Fibroblast of skin of right quadriceps (primary cell): ENCODE measurements around the gene NCK1.
"Not testable (repeated sequence)": the region's sequence is repeated elsewhere in the genome, so short reads cannot be mapped to it uniquely, and the experiment has no call there.

Source experiments
- DNase-seq: peaks from one replicate; pipeline ENCODE4 v3.0.0-alpha.2; 2013

The NCK1 gene

DNA sequence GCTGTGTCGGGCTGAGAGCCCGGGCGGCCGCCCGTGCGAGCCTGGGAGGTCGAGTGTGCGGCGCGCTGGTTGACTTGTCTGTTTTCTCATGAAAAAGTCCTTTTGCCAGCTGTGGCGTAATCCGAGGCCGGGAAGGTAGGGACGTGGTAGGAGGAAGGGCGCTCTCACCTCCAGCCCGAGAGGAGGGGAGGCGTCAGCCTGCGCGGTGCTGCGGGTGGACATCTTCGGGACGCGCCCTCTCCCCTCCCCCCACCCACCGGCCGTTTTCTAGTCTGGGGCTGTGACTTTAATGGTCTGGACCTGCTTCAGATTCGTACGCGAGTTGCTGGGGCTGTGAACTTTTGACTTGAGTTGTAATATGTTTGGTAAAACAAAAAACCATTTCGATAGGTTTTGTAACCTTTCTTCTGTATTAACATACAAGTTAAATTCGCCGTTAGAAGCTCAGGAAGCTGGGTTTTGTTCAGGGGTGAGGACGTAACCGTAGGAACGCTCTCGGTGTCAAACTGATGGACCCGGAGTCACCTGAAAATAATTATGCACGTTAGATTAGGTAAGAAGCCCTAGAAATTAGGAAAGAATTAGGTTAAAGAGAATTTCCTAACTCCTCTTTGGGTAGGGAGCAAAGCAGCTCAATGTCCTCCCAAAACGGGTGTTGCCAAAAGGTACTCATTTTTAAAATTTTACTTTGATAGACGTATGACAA, 762 bp downstream of the NCK1 start:
- peak; percentile 58 for DNase-seq

DNA sequence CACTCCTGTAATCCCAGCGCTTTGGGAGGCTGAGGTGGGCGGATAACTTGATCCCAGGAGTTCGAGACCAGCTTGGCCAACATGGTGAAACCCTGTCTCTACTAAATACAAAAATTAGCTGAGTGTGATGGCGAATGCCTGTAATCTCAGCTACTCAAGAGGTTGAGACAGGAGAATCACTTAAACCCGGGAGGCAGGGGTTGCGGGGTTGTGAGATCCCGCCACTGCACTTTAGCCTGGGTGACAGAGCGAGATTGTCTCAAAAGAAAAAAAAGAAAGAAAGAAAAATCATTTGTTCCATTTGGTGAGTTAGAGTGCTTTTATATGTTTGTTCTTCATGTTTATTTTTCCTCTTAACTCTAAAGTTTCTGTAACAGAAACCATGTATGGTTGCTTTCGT, 7.3 kb downstream of the NCK1 start:
- DNase-seq: no peak

DNA sequence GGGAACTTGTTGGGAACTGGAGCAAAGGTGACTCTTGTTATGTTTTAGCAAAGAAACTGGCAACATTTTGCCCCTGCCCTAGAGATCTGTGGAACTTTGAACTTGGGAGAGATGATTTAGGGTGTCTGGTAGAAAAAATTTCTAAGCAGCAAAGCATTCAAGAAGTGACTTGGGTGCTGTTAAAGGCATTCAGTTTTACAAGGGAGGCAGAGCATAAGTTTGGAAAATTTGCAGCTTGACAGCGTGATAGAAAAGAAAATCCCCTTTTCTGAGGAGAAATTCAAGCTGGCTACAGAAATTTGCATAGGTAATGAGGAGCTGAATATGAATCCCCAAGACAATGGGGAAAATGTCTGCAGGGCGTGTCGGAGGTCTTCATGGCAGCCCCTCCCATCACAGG, 10.2 kb downstream of the NCK1 start:
- not testable (repeated sequence) for DNase-seq

DNA sequence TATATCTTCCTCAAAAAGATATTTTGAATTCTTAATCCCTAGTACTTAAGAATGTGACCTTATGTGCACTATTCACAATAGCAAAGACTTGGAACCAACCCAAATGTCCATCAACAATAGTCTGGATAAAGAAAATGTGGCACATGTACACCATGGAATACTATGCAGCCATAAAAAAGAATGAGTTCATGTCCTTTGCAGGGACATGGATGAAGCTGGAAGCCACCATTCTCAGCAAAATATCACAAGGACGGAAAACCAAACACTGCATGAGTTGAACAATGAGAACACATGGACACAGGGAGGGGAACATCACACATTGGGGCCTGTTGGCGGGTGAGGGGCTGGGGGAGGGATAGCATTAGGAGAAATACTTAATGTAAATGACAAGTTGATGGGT, 17.5 kb downstream of the NCK1 start:
- not testable (repeated sequence) for DNase-seq

DNA sequence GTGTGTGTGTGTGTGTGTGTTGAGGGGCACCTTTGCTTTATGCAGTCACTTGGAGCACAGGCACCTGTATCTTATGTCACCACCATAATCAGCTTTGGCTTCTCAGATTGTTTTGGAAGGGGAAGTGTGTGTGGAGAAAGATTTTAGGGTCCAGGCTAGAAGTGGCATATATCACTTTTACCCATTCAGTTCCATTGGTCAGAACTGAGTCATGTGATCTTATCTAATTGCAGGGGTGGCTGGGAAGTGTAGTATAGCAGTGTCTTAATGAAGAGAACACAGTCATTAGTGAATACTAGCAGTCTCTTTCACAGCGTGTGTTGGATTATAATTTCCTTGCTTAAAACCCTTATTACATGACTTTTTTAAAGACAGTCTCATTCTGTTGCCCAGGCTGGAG, 20.6 kb downstream of the NCK1 start:
- no peak for DNase-seq

DNA sequence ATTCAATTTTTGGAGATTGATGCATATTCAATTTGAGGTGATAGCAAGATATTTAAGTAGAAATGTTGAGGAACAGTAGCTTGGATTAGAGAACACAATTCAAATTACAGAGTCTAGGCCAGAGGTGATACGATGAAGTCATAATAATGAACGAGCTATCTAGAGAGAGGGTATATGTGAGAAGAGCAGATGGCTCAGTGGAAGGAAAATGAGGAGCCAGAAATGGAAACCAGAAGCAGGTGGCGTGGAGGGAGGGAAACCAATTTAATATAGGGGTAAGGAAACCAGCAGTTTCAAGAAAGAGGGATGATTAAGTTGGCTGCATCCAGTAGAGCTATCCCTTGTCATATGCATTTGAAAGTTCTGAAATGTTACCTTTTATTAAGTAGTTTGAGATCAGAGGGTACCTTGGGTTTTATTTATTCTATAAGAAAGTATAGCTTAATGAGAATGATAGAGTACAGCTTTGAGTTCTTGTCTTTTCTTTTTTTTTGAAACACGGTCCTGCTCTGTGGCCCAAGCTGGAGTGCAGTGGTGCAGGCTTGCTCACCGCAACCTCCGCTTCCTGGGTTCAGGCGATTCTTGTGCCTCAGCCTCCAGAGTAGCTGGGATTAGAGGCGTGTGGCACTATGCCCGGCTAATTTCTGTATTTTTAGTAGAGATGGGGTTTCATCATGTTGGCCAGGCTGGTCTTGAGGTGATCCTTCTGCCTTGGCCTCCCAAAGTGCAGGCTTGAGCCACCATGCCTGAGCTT, 22.1 kb downstream of the NCK1 start:
- DNase-seq: no peak

DNA sequence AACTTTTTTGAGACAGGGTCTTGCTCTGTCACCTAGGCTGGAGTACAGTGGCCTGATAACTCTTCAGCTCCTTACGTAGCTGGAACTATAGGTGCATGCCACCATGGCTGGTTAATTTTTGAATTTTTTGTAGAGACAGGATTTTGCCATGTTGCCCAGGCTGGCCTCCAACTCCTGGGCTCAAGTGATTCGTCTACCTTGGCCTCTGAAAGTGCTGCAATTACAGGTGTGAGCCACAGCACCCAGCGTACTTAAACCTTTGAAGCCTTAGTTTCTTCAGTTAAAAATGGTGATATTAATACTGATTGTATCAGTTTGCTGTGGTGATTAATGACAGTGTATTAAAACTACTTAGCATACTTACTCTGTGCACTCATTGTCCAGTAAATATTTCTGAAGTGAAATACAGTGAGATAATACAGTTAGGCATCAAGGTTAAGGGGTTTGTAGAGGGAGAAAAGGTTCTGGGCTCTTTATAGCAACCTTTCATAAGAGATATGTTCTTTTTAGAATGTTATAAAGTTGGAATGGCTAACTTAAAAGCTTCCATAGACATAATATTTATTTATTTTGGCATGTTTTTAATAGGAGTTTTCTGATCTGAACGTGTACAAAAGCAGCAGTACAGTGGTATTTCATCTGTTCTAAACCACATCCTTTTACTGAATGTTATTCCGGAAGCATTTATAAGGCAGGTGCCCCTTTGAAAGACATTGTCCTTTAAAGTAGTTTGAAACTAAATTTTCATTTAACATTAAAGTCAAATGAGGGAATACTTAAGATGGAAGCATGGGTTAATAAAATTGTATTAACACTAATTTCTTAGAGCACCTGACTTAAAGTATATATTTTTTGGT, 23.6 kb downstream of the NCK1 start:
- no peak for DNase-seq

DNA sequence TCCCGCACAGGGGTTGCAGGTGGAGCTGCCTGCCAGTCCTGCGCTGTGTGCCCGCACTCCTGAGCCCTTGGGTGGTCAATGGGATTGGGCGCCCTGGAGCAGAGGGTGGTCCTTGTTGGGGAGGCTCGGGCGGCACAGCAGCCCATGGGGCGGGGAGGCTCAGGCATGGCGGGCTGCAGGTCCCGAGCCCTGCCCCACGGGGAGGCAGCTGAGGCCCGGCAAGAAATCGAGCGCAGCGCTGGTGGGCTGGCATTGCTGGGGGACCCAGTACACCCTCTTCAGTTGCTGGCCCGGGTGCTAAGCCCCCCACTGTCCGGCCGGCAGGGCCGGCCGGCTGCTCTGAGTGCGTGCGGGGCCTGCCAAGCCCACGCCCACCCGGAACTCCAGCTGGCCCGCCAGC, 27.9 kb downstream of the NCK1 start:
- no peak for DNase-seq

DNA sequence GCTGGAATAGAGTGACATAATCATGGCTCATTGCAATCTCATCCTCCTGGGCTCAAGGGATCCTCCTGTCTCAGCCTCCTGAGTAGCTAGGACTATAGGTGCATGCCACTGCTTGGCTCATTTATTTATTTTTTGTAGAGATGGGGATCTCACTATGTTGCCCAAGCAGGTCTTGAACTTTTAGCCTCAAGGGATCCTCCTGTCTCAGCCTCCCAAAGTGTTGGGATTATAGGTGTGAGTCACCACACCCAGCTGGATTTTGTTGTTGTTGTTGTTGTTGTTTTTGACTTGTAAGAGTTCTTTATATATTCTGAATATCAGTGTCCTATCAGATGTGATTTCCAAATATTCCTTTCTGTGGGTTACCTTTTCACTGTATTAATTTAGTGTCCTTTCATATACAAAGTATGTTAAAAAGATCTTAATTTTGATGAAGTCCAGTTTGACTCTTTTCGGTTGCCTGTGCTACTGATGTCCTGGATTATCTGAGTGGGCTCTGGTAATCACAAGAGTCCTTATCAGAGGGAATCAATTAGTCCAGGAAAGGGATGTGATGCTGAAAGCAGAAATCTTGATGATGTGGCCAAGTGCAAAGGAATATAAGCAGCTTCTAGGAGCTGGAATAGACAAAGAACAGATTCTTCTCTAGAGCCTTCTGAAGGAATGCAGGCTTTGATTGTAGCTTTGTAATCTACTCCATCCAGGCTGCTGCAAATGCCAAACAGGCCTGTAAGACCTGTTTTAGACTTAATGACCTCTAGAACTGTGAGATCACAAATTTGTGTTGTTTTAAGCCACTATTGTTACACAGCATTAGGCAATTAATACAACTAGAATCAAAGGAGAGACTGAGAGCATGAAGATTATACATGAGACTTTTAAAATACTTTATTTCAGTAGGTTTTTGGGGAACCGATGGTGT, 30.2 kb downstream of the NCK1 start:
- no peak for DNase-seq

DNA sequence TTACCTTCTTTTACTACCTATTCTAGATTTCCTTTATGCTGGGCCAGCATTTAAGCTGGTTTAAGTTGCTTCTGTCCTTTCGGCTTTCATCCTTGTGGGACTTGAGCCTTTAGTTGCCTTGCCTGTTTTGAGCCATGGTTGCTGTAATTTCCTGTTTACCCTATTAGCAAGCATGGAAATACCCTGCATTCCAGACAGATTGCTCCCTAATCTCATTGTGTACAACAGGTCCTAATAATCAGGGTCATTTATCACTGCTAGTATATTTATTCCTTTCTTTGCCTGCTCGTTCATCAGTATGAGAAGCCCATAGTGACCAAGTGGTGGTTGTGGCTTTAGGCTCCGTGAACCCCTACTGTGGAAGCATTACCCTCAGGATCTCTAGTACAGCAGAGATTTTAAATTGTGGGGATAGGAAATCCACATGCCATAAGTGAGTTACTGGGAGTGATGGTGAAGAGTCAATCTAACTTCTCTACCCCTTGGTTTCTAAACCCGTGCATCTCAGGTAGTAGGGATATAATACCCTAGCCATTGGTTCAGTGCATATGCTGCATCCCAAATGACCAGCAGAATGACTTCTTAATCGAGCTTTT, 31.9 kb downstream of the NCK1 start:
- peak; percentile 71 for DNase-seq

DNA sequence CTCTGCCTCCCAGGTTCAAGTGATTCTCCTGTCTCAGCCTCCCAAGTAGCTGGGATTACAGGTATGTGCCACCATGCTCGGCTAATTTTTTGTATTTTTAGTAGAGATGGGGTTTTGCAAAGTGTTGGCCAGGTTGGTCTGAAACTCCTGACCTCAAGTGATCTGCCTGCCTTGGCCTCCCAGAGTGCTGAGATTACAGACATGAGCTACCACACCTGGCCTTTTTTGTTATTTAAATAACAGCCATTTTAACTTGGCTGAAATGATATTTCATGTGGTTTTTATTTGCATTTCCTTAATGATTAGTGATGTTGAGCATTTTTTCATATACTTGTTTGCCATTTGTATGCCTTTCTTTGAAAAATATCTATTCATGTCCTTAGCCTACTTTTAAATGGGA, 35.2 kb downstream of the NCK1 start:
- DNase-seq: not testable (repeated sequence)

DNA sequence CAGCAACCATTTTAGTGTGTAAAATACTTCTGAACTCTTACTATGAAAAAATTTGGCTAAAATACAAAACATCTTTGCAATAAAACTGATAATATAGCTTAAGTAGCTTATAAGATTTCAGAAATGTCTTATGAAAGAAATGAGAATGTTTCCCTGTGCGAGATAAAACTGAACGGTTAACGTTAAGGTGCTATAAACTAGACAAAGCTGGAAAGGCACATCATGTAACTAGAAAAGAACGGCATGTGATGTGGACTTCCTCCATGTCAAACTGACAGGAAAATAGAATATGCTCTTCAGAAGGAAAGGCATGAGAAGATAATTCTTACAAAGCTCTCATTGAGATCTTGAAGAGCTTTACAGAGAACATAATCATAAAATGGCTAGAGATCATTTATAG, 36.5 kb downstream of the NCK1 start:
- no peak for DNase-seq

DNA sequence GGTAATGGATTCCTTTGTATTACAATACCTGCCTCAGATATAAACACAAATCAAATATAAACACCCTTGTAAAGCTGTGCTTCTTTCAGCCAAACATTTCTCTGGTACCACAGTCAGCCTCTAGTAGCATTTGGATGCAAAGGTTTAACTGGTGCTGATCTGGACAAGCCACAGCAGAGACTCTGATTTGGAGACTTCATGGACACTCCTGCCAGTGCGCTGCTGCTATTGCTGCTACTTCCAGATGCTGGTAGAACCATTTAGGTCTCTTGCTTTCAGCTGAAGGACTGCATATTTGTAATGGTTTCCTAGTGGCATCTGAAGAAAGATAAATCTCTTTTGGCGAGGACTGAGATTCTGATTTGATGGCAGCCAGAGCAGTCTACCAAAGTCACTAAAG, 36.9 kb downstream of the NCK1 start:
- no peak for DNase-seq

DNA sequence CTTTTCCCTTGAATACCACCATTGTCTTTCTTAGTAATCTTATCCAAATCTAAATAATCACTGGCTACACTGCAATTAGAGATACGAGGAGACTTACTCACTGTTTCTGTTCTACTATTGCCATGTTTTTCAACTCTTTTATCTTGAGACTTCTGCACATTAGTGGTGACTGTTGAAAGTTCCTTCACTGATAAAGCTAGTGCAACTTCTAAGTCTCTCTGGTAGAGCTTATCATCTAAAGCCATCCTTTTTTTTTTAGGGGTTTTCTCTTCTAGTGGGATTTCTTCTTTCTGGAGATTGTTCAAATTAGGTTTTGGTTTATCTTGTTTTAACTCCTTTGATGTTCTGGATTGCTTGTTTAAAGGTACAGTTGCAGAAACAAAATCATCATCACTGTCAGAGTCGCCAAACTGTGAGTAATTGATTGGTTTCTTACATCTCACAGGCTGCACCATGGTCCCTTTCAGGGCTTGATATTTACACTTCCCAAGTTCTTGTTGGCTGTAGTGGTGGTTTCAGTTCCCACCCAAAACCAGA, 37.7 kb downstream of the NCK1 start:
- DNase-seq: no peak

DNA sequence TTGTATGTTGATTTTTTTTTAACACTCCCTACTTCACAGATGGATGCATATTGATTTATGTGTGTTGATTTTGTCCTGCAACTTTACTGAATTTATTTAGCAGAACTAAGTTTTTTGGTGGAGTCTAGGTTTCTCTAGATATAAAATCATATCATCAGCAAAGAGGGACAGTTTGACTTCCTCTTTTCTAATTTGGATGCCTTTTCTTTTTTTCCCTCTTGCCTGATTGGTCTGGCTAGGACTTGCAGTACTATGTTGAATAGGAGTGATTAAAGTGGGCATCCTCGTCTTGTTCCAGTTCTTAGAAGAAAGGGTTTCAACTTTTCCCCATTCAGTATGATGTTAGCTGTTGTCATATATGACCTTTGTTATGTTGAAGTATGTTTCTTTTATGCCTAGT, 38.7 kb downstream of the NCK1 start:
- not testable (repeated sequence) for DNase-seq

DNA sequence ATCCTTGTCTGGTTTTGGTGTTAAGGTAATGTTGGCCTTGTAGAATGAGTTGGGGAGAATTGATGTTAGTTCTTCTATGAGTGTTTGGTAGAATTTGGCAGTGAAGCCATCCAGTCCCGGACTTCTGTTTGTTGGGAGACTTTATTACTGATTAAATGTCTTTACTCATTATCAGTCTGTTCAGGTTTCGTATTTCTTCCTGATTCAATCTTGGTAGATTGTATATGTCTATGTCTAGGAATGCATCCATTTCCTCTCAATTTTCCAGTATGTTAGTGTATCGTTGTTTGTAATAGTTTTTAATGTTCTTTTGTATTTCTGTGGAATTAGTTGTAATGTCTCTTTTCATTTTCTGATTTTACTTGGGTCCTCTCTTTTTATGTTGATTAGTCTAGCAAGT, 39.4 kb downstream of the NCK1 start:
- DNase-seq: no peak

DNA sequence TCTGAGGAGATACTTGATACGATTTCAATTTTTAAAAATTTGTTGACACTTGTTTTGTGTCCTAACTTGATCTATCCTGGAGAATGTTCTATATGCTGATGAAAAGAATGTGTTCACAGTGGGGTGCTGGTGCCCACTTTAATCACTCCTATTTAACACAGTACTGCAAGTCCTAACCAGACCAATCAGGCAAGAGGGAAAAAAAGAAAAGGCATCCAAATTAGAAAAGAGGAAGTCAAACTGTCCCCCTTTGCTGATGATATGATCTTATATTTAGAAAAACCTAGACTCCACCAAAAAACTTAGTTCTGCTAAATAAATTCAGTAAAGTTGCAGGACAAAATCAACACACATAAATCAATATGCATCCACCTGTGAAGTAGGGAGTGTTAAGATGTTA, 40.5 kb downstream of the NCK1 start:
- not testable (repeated sequence) for DNase-seq

DNA sequence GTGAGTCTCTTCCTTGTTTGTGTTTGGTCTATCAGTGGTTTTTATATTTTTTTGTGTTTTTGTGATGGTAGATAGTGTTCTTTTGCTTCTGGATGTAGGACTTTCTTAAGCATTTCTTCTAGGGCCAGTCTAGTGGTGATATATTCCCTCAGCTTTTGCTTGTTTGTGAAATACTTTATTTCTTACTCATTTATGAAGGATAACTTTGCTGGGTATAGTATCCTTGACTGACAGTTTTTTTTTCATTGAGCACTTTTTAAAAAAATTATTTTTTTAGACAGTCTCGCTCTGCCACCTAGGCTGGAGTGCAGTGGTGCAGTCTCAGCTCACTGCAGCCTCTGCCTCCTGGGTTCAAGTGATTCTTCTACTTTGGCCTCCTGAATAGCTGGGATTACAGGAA, 41.9 kb downstream of the NCK1 start:
- DNase-seq: no peak

DNA sequence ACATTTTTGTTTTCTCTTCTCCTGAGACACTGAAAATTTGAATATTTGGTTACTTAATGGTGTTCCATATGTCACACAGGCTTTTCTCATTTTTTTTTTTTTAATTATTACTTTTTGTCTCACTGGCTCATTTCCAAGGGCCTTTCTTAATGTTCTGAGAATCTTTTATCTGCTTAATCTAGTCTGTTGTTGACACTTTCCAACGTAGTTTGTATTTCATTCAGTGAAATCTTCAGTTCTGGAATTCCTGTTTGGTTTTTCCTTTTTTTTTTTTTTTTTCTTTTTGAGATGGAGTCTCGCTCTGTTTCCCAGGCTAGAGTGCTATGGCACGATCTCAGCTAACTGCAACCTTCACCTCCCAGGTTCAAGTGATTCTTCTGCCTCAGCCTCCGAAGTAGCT, 42.7 kb downstream of the NCK1 start:
- DNase-seq: no peak

DNA sequence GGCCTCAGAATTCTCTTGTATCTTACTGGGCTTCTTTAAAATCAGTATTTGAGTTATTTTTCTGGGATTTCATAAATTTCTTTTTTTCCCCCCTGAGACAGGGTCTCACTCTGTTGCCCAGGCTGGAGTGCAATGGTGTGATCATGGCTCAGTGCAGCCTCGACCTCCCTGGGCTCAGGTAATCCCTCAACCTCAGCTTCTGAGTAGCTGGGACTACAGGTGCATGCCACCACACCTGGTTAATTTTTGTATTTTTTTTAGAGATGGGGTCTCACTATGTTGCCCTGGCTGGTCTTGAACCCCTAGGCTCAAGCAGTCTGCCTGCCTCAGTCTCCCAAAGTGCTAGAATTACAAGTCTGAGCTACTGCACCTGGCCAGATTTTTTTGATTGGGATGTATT, 43.5 kb downstream of the NCK1 start:
- DNase-seq: no peak

DNA sequence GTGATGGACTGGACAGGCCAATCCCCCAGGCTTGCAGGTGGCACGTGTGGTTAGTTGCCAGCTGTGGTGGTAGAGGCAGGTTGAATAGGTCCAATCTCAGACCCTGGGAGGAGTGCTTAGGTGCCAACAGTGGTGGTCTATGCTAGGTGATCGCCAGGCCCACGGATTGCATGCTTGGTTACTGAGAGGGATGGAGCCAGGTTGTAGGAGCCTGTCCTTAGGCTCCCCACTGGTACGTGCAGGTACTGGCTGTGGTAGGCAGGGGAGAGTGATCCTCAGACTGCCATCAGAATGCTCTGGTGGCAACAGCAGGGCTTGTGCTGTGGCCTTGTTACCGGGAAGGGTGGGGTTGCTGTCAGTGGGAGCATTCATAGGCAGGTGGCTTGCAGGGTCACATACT, 44.7 kb downstream of the NCK1 start:
- no peak for DNase-seq

DNA sequence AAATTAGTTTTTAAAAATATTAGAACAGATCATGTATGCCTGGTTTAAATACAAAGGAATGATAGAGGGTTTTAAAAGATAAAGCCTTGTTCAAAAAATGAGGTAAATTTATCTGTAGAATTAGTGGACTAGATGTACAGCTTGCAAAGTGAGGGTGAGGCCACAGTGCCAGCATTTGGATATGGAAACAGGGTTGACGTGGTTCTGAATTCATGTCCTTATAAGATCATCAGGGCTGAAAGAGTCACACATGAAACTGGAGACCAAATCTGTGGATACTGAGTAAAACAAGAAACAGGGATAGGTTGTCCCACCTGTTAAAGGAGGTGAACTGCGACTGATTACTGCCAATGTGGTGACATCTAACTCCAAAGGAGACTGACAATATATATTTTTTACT, 46.3 kb downstream of the NCK1 start:
- no peak for DNase-seq
